SH-SY5Y (cell line): ENCODE measurements around the gene OSBPL7.

Experiments
- GATA2 ChIP-seq: IDR thresholded peaks from 2 replicates; pipeline ENCODE4 v1.6.1; 2011; ENCODE audit warnings: mild to moderate bottlenecking, low read depth, low read length
- GATA3 ChIP-seq: IDR thresholded peaks from 2 replicates; pipeline ENCODE4 v1.6.1; 2011; ENCODE audit warnings: low read depth, mild to moderate bottlenecking, low read length, moderate library complexity

GRCh38 chr17:47867813-47868533 lies 46.4 kb upstream of the OSBPL7 start:
- TF ChIP-seq GATA2 = no peak
- no peak for TF ChIP-seq GATA3
